ENCODE data around the gene TIAM1.
A peak's percentile ranks its signal among the peaks of the same experiment; 100 is the strongest.

Gene TIAM1

DNA sequence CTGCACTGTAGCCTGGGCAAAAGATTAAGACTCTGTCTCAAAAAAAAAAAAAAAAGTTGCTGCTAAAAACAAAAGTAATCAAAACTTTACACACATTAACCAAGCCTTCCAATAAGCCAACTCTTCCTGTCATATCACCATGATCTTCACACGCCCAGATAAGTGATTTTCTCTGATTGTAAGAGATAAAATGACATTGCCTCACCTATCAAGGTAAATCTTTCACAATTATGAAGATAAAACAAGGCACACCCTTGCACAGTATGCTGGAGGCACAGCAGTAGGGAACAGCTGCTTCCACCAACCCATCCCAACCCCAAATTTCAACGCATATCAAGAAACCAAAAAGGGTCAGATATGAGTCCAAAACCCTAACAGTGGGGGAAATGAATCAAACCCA lies 8.8 kb upstream of the TIAM1 start:
- peak; percentile 26 for DNase-seq

- DNase-seq = no peak
Measured at GRCh38 chr21:31351960-31352359, 7.9 kb upstream of the TIAM1 start.

- no peak for DNase-seq
Measured at GRCh38 chr21:31351438-31351837, 7.4 kb upstream of the TIAM1 start.

DNA sequence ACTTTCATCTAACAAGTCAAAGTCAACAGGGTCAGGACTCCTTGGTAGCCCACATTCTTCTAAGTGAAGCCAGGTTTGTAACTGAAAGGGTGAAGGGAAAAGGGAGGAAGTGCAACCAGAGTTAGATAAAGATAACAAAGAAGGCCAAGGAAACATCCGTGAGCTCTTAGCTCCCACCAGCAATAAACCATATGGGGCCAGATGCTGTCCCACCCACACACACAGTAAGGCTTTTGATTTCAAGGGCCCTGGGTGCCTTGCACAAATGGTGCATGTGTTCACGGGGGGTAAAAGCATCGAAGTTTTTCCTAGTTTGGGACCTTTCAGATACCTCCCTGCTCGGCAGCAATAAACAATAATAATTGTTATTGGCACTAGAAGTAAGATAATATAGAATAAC lies 5.1 kb upstream of the TIAM1 start:
- DNase-seq = no peak

DNA sequence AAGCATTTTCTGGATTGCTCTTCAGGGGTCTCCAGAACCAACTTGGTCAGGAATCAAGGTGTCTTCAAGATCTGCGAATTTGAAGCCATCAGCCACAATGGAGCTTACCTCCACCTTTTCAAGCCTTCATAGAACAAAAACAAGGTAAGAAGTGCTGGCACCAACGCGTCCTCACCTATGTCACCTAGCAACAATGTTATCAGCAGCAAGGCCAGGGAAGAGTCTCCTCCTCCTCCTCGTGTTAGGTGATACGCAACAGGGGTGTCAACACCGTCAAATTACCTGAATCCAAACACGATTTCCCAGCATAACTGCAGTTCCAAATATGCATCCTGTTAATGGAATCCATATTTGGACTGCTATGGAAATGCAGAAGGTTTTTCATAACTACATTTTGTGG lies 4.1 kb upstream of the TIAM1 start:
- no peak for DNase-seq

- DNase-seq = no peak
Measured at GRCh38 chr21:31347435-31348032, 3.5 kb upstream of the TIAM1 start.

GRCh38 chr21:31346256-31346821 lies 2.3 kb upstream of the TIAM1 start:
- DNase-seq = no peak

DNA sequence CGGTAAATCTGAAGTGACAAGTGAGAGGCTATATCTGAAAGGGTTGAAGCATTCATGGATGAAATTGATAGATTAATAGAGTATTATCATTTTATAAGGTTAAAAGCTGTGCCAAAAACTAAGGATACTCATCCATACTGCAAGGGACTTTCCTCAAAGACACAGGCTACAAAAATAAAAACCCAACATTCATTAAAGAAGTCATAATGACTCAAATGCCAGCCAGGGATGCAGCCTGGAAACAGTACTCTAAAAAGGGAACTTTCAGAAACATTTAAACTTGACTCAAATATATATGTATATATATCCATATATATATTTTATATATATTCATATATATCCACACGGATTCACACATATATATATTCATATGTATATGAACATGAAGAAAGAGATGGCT lies 1.1 kb upstream of the TIAM1 start:
- no peak for DNase-seq

DNA sequence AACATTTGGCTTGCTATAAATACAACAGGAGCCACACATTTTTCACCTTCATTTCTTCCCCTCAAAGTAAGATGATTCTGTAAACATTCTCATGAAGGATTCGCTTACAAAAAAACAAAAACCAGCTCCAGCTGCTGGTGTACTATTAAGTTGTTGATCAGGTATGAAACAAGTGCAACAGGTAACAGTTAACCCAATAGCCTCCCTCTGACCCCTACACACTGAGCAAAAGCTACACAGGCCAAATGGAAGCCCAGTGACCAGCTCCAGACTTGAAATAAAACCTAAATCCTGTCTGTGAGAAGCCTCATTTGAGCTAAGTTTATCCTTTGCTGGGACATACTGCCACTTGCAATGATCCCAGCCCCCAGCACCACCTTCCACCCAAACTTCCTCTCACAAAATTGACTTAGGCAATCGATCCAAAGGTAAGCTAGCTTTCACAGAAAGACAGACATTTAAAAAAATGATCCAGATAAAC lies 991 bp downstream of the TIAM1 start:
- no peak for DNase-seq

DNA sequence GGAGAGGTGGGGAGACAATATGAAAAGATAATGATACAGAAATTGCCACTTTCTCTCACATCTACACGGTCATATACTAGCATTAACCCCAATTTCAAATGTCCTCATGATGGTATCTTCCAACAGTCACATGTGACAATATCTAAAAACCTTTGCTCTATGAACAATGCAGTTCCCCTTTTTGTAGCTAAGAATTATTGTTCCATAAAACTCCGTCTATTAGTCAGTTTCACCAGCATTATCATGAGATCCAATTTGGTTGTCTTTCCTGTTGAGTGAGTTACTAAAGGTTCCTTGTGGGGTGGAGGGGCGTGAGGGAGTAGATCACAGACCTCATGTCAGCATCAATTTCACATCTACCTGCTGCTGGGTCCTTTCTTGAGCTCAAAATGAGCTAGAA lies 1.7 kb downstream of the TIAM1 start:
- DNase-seq = no peak

- no peak for DNase-seq
Measured at GRCh38 chr21:31340942-31341487, 3.0 kb downstream of the TIAM1 start.

DNA sequence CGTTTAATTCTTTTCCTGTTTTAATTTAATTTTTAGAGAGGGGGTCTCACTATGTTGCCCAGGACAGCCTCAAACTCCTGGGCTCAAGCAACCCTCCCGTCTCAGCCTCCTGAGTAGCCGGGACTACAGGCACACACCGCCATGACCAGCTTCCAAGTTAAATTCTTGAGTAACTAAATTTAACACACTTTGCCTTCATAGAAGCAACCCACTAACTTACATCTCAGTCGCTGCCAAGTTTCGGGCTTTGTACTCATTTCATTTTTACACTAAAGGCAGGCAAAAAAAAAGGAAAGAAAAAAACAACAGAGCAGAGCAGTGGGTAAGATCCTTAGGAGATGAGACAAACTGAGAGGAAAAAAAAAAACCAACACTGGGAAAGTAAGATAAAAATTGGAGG lies 3.5 kb downstream of the TIAM1 start:
- no peak for DNase-seq

DNA sequence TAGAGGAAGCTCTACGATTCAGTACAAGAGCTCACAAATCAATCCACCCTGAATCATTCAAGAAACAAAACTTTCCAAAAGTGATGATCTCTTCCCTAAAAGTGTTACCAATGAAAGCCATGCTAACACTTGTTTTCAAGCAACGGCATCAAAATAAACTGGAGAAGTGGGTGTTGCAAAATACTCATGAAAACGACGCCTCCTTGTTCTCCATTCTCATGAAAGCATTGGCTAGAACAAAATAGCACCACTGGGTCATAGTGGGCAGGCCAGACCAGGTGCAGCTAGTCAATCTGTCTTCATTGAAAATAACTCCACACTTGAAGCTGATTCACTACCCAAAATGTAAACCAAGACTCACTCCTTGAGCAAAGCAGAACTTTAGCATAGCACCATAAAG lies 4.3 kb downstream of the TIAM1 start:
- DNase-seq = no peak

GRCh38 chr21:31338908-31339368 lies 5.1 kb downstream of the TIAM1 start:
- DNase-seq = no peak

GRCh38 chr21:31337996-31338907 lies 5.8 kb downstream of the TIAM1 start:
- no peak for DNase-seq

GRCh38 chr21:31337086-31337485 lies 7.0 kb downstream of the TIAM1 start:
- DNase-seq = no peak

GRCh38 chr21:31336739-31337040 lies 7.4 kb downstream of the TIAM1 start:
- no peak for DNase-seq

DNA sequence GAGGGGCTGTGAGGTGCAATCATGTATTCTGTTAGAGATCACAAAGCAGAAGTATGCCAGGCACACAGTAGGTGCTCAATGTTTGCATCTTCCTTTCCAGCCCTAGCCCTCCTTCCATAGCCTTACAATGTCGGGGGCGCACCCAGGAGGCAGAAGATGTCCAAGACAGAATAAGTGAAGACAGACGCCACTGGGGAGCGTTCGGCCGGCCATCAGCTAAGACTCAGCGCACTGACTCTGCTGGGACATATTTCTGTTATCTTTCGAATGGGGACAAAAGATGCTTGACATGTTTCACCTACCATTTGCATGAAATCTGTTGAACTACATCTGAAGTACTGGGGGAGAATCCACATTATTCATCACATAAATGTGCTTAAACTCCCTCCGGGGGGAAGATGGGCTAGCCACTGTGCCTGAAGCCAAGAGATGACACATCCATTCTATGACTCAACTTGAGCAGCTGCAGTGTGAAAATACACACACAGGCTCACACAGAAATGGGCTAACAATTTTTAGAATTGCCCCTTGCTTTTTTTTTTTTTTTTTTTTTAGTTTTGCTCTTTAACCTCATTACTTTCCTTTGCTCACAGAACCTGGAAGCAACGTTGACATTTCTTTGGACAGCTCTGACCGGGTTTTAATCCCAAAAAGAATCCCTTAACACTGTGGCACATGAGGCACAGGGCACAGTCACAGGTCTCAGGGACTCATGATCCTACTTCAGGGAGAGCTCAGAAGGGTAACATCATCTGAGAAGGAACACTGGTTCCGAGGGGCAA lies 7.9 kb downstream of the TIAM1 start:
- no peak for DNase-seq

GRCh38 chr21:31334648-31335121 lies 9.4 kb downstream of the TIAM1 start:
- DNase-seq = no peak

- DNase-seq = no peak
Measured at GRCh38 chr21:31332525-31332924, 11.5 kb downstream of the TIAM1 start.

DNA sequence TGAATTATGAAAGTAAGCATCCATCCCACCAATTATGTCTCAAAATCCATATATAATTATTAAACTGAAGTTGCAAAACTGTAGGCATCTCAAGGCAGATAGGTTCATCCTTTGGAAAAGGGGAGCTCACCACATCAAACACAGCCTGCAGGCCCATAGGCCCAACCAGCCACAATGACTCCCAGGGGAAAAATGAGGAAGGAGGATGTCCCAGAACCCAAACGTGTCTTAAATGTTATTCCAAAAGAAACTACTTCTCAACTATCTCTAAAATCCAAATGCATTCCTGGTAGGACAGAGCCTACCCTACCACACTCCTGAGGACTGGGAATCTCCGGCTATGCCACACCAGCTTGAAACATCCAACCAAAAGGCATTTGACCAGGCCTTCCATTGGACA lies 12.8 kb downstream of the TIAM1 start:
- DNase-seq = no peak

- no peak for DNase-seq
Measured at GRCh38 chr21:31330144-31330483, 13.9 kb downstream of the TIAM1 start.

Data from CD4-positive, alpha-beta T cell treated with Interleukin-17A for 1 hour (primary cell).